ENCODE measurements around the gene NKIRAS1. TPM values are rescaled to one million over a fixed set of nuclear protein-coding genes. Genes with fewer than 3 reads are reported as not detected.

The NKIRAS1 gene
- total RNA-seq, 4 donors from 2014 or later, result 3.2 to 13.8 (median 8.9) TPM

GRCh38 chr3:23863060-23863459, 53.7 kb downstream of the NKIRAS1 start:
- no peaks in the 10 kb centered on the region for H3K27me3 ChIP-seq
- no peaks in the 10 kb centered on the region for H3K9me3 ChIP-seq
- H3K4me3 ChIP-seq, result no peak overlapping the region
- in situ Hi-C loops (cut with MboI; ENCODE audit: low pct_ligation_motif_present in 1 of 4, low pct_unique_long_range_greater_than_20kb in 1 of 4, low sequenced_read_pairs in 3 of 4) (no loop called here), intact Hi-C loops (cut with DNase I; ENCODE audit: low total_unique reads) (no loop called here)
- H3K4me1 ChIP-seq, result peaks cover 23 to 50% (median 30%) of the 10 kb centered on the region in 4 donors
- WGBS, 2 donors (ENCODE audit: low coverage in 1 of 2), result 88 to 92% methylated on average over 1 of the region's 1 CpG
- DNase-seq, result no peak
- H3K27ac ChIP-seq, result no peak overlapping the region
- TF ChIP-seq, protein P1, sequence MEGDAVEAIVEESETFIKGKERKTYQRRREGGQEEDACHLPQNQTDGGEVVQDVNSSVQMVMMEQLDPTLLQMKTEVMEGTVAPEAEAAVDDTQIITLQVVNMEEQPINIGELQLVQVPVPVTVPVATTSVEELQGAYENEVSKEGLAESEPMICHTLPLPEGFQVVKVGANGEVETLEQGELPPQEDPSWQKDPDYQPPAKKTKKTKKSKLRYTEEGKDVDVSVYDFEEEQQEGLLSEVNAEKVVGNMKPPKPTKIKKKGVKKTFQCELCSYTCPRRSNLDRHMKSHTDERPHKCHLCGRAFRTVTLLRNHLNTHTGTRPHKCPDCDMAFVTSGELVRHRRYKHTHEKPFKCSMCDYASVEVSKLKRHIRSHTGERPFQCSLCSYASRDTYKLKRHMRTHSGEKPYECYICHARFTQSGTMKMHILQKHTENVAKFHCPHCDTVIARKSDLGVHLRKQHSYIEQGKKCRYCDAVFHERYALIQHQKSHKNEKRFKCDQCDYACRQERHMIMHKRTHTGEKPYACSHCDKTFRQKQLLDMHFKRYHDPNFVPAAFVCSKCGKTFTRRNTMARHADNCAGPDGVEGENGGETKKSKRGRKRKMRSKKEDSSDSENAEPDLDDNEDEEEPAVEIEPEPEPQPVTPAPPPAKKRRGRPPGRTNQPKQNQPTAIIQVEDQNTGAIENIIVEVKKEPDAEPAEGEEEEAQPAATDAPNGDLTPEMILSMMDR (IDR thresholded peaks at IDR 0.05), result no peak
- no peak for TF ChIP-seq POLR2AphosphoS5 (IDR thresholded peaks at IDR 0.05)
- no peak for TF ChIP-seq EP300 (IDR thresholded peaks at IDR 0.05; ENCODE audit: low read depth)
- no peak for TF ChIP-seq POLR2A (IDR thresholded peaks at IDR 0.05)
- no peaks in the 10 kb centered on the region for H3K36me3 ChIP-seq

DNA sequence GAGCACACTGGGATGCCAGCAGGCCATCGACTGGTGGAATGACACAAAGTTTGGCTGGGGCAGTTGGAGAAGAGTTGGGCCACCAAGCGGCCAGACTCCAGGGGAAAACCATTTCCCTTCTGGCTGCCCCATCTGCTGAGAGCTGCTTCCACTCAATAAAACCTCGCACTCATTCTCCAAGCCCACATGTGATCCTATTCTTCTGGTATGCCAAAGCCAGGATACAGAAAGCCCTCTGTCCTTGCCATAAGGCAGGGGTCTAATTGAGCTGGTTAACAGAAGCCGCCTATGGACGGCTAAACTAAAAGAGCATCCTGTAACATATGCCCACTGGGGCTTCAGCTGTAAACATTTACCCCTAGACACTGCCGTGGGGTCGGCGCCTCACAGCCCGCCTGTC, 55.1 kb downstream of the NKIRAS1 start:
- H3K4me3 ChIP-seq, result no peak overlapping the region
- no peak overlapping the region for H3K27ac ChIP-seq
- DNase-seq, result no peak
- H3K27me3 ChIP-seq, result no peaks in the 10 kb centered on the region
- intact Hi-C loops (cut with DNase I; ENCODE audit: low total_unique reads), result no loop called here
- no peaks in the 10 kb centered on the region for H3K36me3 ChIP-seq
- H3K4me1 ChIP-seq, result peaks cover 22 to 54% (median 29%) of the 10 kb centered on the region in 4 donors
- WGBS, 2 donors (ENCODE audit: low coverage in 1 of 2), result 97 to 100% methylated on average over 5 to 9 of the region's 9 CpGs
- in situ Hi-C loops (cut with MboI; ENCODE audit: low pct_ligation_motif_present in 1 of 4, low pct_unique_long_range_greater_than_20kb in 1 of 4, low sequenced_read_pairs in 3 of 4), result no loop called here
- no peak for TF ChIP-seq POLR2AphosphoS5 (IDR thresholded peaks at IDR 0.05)
- TF ChIP-seq EP300 (IDR thresholded peaks at IDR 0.05; ENCODE audit: low read depth), result no peak
- TF ChIP-seq POLR2A (IDR thresholded peaks at IDR 0.05), result no peak
- H3K9me3 ChIP-seq, result no peaks in the 10 kb centered on the region

GRCh38 chr3:23859839-23860382, 56.9 kb downstream of the NKIRAS1 start:
- Histone ChIP-seq H3K4me1 (peaks cover 11 to 43% (median 19%) of the 10 kb centered on the region in 4 donors), H3K27ac (no peak overlapping the region), H3K36me3 (no peaks in the 10 kb centered on the region), H3K9me3 (no peaks in the 10 kb centered on the region), H3K27me3 (no peaks in the 10 kb centered on the region), H3K4me3 (no peak overlapping the region)
- TF ChIP-seq POLR2A (IDR thresholded peaks at IDR 0.05), result no peak
- TF ChIP-seq POLR2AphosphoS5 (IDR thresholded peaks at IDR 0.05), result no peak
- TF ChIP-seq EP300 (IDR thresholded peaks at IDR 0.05; ENCODE audit: low read depth), result no peak
- TF ChIP-seq, protein P1 (IDR thresholded peaks at IDR 0.05), result no peak
- intact Hi-C loops (cut with DNase I; ENCODE audit: low total_unique reads) (no loop called here), in situ Hi-C loops (cut with MboI; ENCODE audit: low pct_ligation_motif_present in 1 of 4, low pct_unique_long_range_greater_than_20kb in 1 of 4, low sequenced_read_pairs in 3 of 4) (no loop called here)
- WGBS, 2 donors (ENCODE audit: low coverage in 1 of 2), result 89 to 96% methylated on average over 5 to 7 of the region's 7 CpGs
- no peak for DNase-seq

DNA sequence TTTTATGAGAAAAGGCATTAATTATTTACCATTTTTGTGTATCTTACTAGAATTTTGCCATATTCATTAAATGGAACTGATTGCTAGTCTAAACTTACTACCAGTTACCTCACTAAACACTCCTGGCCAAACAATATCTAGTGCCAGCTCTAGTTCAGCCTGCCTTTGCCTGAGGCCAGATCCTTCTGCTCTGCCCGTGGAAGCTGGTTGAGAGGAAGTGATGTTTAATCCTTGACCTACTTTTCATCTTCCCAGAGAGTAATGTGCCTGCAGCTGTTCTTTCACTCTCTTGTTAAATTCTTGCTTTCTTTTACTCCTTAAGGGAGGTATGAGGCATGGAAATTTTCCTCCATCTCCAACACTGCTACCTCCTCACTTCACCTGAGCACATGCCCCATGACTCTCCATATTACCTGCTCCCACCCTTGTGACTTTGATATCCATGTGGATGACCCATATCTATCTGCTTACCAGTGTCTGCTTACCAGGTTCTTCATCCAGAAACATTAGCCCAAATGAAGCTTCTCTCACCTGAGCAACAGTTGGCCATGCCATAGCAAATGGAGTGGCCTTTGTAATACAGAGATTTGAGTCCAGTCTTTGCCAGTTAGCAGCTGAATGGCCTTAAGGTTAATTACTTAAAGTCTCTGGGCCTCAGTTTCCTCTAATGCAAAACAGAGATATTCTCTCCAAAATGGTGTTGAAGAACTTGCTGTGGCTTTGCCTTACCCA, 57.6 kb downstream of the NKIRAS1 start:
- TF ChIP-seq, protein P1 (IDR thresholded peaks at IDR 0.05), result no peak
- TF ChIP-seq EP300 (IDR thresholded peaks at IDR 0.05; ENCODE audit: low read depth) (no peak), POLR2AphosphoS5 (IDR thresholded peaks at IDR 0.05) (no peak), POLR2A (IDR thresholded peaks at IDR 0.05) (no peak)
- Histone ChIP-seq H3K9me3 (no peaks in the 10 kb centered on the region), H3K27ac (peak overlapping the region in 2 of 4 donors; percentile 27 to 32), H3K4me1 (peaks cover 11 to 40% (median 19%) of the 10 kb centered on the region in 4 donors), H3K36me3 (no peaks in the 10 kb centered on the region), H3K27me3 (no peaks in the 10 kb centered on the region), H3K4me3 (no peak overlapping the region)
- DNase-seq, result no peak
- 0 to 9% methylated on average over 1 of the region's 1 CpG for WGBS, 2 donors (ENCODE audit: low coverage in 1 of 2)
- intact Hi-C loops (cut with DNase I; ENCODE audit: low total_unique reads), result no loop called here
- in situ Hi-C loops (cut with MboI; ENCODE audit: low pct_ligation_motif_present in 1 of 4, low pct_unique_long_range_greater_than_20kb in 1 of 4, low sequenced_read_pairs in 3 of 4), result no loop called here

Measured in transverse colon (tissue), 4 donors.